Endodermal cell (in vitro differentiated cells): ENCODE results near the gene DLG5. TPM values are rescaled to one million over a fixed set of nuclear protein-coding genes. Genes with fewer than 3 reads are reported as not detected.

Experiments used
- DNase-seq: peaks from one replicate; pipeline ENCODE4 v3.0.0-alpha.2; 2017
- H3K27ac ChIP-seq: 2 replicates; pipeline ENCODE4 v1.5.1; 2013; ENCODE audit warnings: mild to moderate bottlenecking, low read depth, low read length, moderate library complexity
- H3K27me3 ChIP-seq: 2 replicates; pipeline ENCODE4 v1.6.1; 2013; ENCODE audit warnings: mild to moderate bottlenecking, low read length, moderate library complexity; ENCODE audit not compliant: insufficient read depth, control insufficient read depth, poor library complexity, severe bottlenecking
- H3K36me3 ChIP-seq: 2 replicates; pipeline ENCODE4 v1.7.0; 2013; ENCODE audit warnings: mild to moderate bottlenecking, low read length, moderate library complexity; ENCODE audit not compliant: control insufficient read depth, insufficient read depth
- H3K4me1 ChIP-seq: one replicate; pipeline ENCODE4 v1.7.0; 2013; ENCODE audit warnings: low read length; ENCODE audit not compliant: control insufficient read depth, insufficient read depth
- H3K4me3 ChIP-seq: 2 replicates; pipeline ENCODE4 v1.5.1; 2013; ENCODE audit warnings: mild to moderate bottlenecking, low read length, moderate library complexity
- H3K9ac ChIP-seq: 2 replicates; pipeline ENCODE4 v1.6.1; 2013; ENCODE audit warnings: mild to moderate bottlenecking, low read length, moderate library complexity; ENCODE audit not compliant: poor library complexity, severe bottlenecking; ENCODE audit errors: extremely low read depth
- H3K9me3 ChIP-seq: 2 replicates; pipeline ENCODE4 v1.6.1; 2013; ENCODE audit warnings: mild to moderate bottlenecking, low read length, moderate library complexity; ENCODE audit not compliant: control insufficient read depth
- H3K27ac Mint-ChIP-seq: 2 replicates; pipeline ENCODE4 v1.8.0; 2020; ENCODE audit warnings: mixed read lengths
- H3K27me3 Mint-ChIP-seq: 2 replicates; pipeline ENCODE4 v1.8.0; 2021; ENCODE audit warnings: mild to moderate bottlenecking, mixed read lengths; ENCODE audit not compliant: insufficient read depth
- H3K36me3 Mint-ChIP-seq: 2 replicates; pipeline ENCODE4 v1.8.0; 2020; ENCODE audit warnings: low read depth, mixed read lengths
- H3K4me1 Mint-ChIP-seq: 2 replicates; pipeline ENCODE4 v1.8.0; 2020; ENCODE audit warnings: mixed read lengths
- H3K4me3 Mint-ChIP-seq: 2 replicates; pipeline ENCODE4 v1.8.0; 2020; ENCODE audit warnings: mild to moderate bottlenecking, moderate library complexity, mixed read lengths
- H3K9me3 Mint-ChIP-seq: 2 replicates; pipeline ENCODE4 v1.8.0; 2020; ENCODE audit warnings: mild to moderate bottlenecking, mixed read lengths
- WGBS, 2 experiments: methylation state at CpG; one replicate each; pipeline versions ENCODE4 v1.1.5 to v1.1.7; 2013; ENCODE audit warnings: missing lambda C conversion rate in 2 of 2, mixed read lengths in 1 of 2; ENCODE audit not compliant: insufficient coverage in 1 of 2, insufficient read length in 1 of 2; 5-methylcytosine and 5-hydroxymethylcytosine counted together
- total RNA-seq, 2 donors: library from RNA; stranded (reverse); fragmentation: NEBNext Ultra II Directional in 1 of 2; extraction: Animal tissue kit (Norgen Biotek cat#: 25700) in 1 of 2; gene quantifications; 2 replicates in 1 of 2; 3 replicates in 1 of 2; pipeline ENCODE4 v1.2.1, GENCODE V29; 2021
- TF ChIP-seq, protein P1 (sequence below): fragments of 200-600 bp; sonication (generic); conservative IDR thresholded peaks from 2 replicates; pipeline ENCODE4 v1.5.0; 2021; ENCODE audit warnings: antibody characterized with exemption, mild to moderate bottlenecking

Gene DLG5
- total RNA-seq, 2 donors from 2014 or later = 79.4 to 83.4 TPM

- Histone ChIP-seq H3K36me3 (no peaks in the 10 kb centered on the region), H3K27me3 (no peaks in the 10 kb centered on the region), H3K27ac (no peak overlapping the region), H3K4me1 (peaks cover 5% of the 10 kb centered on the region), H3K4me3 (no peak overlapping the region), H3K9me3 (no peaks in the 10 kb centered on the region), H3K9ac (no peak overlapping the region)
- Mint-ChIP-seq H3K27me3 (no peaks in the 10 kb centered on the region), H3K9me3 (no peaks in the 10 kb centered on the region), H3K36me3 (peaks cover 21% of the 10 kb centered on the region), H3K27ac (peak overlapping the region; percentile 74), H3K4me3 (no peak overlapping the region), H3K4me1 (peaks cover 29% of the 10 kb centered on the region)
- TF ChIP-seq, protein P1, sequence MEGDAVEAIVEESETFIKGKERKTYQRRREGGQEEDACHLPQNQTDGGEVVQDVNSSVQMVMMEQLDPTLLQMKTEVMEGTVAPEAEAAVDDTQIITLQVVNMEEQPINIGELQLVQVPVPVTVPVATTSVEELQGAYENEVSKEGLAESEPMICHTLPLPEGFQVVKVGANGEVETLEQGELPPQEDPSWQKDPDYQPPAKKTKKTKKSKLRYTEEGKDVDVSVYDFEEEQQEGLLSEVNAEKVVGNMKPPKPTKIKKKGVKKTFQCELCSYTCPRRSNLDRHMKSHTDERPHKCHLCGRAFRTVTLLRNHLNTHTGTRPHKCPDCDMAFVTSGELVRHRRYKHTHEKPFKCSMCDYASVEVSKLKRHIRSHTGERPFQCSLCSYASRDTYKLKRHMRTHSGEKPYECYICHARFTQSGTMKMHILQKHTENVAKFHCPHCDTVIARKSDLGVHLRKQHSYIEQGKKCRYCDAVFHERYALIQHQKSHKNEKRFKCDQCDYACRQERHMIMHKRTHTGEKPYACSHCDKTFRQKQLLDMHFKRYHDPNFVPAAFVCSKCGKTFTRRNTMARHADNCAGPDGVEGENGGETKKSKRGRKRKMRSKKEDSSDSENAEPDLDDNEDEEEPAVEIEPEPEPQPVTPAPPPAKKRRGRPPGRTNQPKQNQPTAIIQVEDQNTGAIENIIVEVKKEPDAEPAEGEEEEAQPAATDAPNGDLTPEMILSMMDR = no peak
- WGBS, 2 experiments = 95 to 96% methylated on average over 4 to 6 of the region's 6 CpGs
- DNase-seq = no peak
Observed at GRCh38 chr10:77901743-77902142, 24.8 kb downstream of the DLG5 start.

DNA sequence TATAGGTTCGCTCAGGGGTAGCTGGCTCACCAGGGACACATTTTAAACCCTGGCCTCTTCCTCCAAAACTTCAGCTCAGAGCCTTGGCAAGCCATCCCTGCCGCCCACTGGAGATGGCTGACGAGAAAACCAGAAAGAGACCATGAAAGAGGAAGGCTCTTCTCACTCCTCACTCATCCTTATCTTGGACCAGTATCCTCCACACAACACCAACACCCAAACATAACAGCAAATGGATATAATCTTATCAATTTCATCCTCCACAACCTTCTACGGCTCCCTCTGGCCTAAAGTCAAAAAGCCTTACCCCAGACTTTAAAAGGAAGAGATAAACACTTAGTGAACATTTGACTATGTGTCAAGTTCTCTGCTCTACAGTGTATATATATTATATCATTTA is 26.9 kb downstream of the DLG5 start:
- Histone ChIP-seq H3K27me3 (no peaks in the 10 kb centered on the region), H3K9ac (no peak overlapping the region), H3K4me1 (peaks cover 5% of the 10 kb centered on the region), H3K27ac (no peak overlapping the region), H3K36me3 (no peaks in the 10 kb centered on the region), H3K4me3 (no peak overlapping the region), H3K9me3 (no peaks in the 10 kb centered on the region)
- no peaks in the 10 kb centered on the region for H3K27me3 Mint-ChIP-seq
- H3K27ac Mint-ChIP-seq = peak overlapping the region; percentile 12
- 70 to 79% methylated on average over 3 to 4 of the region's 4 CpGs for WGBS, 2 experiments
- H3K4me1 Mint-ChIP-seq = peaks cover 34% of the 10 kb centered on the region
- no peak overlapping the region for H3K4me3 Mint-ChIP-seq
- TF ChIP-seq, protein P1 = no peak
- H3K36me3 Mint-ChIP-seq = peaks cover 14% of the 10 kb centered on the region
- no peak for DNase-seq
- H3K9me3 Mint-ChIP-seq = no peaks in the 10 kb centered on the region

- no peaks in the 10 kb centered on the region for H3K9me3 ChIP-seq
- no peak overlapping the region for H3K9ac ChIP-seq
- DNase-seq = no peak
- peaks cover 5% of the 10 kb centered on the region for H3K4me1 ChIP-seq
- Mint-ChIP-seq H3K27me3 (no peaks in the 10 kb centered on the region), H3K4me1 (peaks cover 37% of the 10 kb centered on the region), H3K27ac (peak overlapping the region; percentile 12), H3K4me3 (no peak overlapping the region), H3K36me3 (peaks cover 8% of the 10 kb centered on the region), H3K9me3 (no peaks in the 10 kb centered on the region)
- no peaks in the 10 kb centered on the region for H3K27me3 ChIP-seq
- no peaks in the 10 kb centered on the region for H3K36me3 ChIP-seq
- WGBS, 2 experiments = 95 to 100% methylated on average over 1 to 4 of the region's 4 CpGs
- H3K27ac ChIP-seq = no peak overlapping the region
- TF ChIP-seq, protein P1 = no peak
- H3K4me3 ChIP-seq = no peak overlapping the region
Observed at GRCh38 chr10:77899080-77899477, 27.5 kb downstream of the DLG5 start.
